OCI-LY1 (cell line): ENCODE results near the gene DGKG.

Source experiments
- EZH2 ChIP-seq: fragments of 200-600 bp; sonication (generic), shearing (Covaris generic); IDR thresholded peaks from 2 replicates; pipeline ENCODE4 v1.8.0; 2017; ENCODE audit warnings: borderline replicate concordance, mixed run types, mild to moderate bottlenecking, antibody characterized with exemption, low read length, moderate library complexity, mixed read lengths
- TF ChIP-seq, protein P1 (sequence below): fragments of 200-600 bp; sonication (generic), shearing (Covaris generic); IDR thresholded peaks from 2 replicates; pipeline ENCODE4 v1.5.1; 2017; ENCODE audit warnings: mild to moderate bottlenecking, antibody characterized with exemption, low read length, moderate library complexity, mixed read lengths

DNA sequence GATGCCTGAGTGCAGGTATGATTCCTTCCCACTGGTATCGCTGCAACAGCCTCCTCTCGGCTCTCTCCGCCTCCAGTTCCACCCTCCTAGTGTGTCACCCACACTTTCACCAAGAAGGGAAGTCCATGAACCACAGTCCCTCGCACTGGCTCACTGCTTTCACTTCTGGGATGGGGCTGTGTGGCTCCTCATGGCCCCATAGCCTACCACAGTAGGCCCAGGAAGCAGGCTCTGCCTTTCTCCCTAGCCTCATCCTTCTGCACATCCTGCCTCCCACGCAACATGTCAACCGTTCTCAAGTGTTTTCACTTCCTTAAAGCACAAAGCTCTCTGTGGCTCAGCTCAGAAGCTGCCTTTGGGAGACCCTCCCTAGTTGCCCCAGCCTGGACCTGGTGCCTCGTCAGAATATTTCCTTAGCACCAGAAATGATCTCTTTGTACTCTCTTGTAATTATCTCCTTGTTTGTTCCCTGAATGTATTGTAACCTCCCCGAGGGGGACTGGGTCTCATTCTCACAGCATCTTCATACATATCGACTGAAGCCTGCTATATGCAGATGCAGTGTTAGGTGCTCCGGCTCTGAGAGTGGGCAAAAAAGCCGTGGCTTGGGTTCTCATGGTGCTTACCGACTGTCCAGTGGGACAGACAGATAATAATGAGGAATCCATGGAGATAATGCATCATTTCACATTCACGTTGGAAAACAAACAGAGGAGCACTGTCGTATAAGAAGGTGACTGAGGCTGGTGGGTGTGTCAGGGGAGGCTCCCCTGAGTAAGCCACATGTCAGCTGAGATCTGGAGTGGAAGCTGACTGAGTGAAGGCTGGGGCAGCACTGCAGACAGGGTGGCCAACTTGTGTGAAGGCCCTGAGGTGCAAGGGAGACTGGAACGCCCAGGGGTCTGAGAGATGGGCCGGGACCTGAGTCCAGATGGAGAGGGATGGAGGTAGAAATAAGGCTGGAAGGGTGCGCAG lies 107.1 kb downstream of the DGKG start:
- TF ChIP-seq, protein P1, sequence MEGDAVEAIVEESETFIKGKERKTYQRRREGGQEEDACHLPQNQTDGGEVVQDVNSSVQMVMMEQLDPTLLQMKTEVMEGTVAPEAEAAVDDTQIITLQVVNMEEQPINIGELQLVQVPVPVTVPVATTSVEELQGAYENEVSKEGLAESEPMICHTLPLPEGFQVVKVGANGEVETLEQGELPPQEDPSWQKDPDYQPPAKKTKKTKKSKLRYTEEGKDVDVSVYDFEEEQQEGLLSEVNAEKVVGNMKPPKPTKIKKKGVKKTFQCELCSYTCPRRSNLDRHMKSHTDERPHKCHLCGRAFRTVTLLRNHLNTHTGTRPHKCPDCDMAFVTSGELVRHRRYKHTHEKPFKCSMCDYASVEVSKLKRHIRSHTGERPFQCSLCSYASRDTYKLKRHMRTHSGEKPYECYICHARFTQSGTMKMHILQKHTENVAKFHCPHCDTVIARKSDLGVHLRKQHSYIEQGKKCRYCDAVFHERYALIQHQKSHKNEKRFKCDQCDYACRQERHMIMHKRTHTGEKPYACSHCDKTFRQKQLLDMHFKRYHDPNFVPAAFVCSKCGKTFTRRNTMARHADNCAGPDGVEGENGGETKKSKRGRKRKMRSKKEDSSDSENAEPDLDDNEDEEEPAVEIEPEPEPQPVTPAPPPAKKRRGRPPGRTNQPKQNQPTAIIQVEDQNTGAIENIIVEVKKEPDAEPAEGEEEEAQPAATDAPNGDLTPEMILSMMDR: no peak
- TF ChIP-seq EZH2: no peak
